NCI-H2227 treated with DMSO at 0.1 percent for 48 hours (cell line): ENCODE measurements around the gene INSC.

Experiments
- DNase-seq: peaks from one replicate; lab custom pipeline; 2025; lab: John Stamatoyannopoulos, UW

INSC gene

DNA sequence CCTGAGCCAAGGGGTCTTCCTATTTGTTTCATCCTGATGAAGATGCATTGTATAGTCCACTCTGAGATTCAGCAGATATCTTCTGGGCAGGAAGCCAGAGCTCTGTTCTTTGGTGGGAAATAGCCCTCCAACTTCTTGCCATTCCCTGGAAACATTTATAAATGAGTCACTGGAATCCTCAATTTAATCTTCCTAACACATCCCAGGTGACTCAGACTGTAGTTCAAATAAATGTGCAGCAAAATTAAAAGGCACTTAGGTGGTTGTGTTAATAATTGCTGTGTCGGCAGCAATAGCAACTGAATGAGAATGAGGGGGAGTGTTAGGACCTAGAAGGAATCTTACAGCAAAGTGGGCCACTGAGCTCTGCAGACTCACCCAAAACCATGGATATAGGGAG lies 108.6 kb downstream of the INSC start:
- DNase-seq: no peak

GRCh38 chr11:15224466-15224865 lies 109.7 kb downstream of the INSC start:
- DNase-seq: no peak

- DNase-seq: no peak
Measured at GRCh38 chr11:15227011-15227410, 112.3 kb downstream of the INSC start.

DNA sequence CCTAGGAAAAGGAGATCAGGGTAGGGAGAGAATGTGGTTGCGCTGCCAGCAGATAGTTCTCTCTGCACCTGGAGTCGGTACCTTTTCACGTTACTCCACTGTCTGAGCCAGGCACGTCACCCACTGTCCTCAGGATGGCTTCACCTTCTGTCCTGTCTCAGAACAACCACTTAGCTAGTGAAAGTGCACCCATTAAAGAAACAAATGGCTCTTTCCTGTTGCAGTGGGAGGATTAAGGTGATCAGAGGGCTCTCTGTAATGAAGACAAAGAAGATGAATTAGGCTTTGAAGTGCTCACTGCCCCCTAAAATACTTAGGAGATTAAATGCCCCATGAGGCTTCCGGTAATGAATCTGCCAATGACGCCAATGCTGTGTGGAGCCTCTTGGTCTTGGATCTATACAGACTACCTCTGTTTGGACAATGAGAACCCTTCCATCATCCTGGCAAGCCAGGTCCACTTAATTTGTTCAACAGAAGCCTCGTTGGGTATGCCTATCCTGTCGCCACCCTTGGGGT lies 113.7 kb downstream of the INSC start:
- no peak for DNase-seq

GRCh38 chr11:15229069-15229468 lies 114.3 kb downstream of the INSC start:
- no peak for DNase-seq

DNA sequence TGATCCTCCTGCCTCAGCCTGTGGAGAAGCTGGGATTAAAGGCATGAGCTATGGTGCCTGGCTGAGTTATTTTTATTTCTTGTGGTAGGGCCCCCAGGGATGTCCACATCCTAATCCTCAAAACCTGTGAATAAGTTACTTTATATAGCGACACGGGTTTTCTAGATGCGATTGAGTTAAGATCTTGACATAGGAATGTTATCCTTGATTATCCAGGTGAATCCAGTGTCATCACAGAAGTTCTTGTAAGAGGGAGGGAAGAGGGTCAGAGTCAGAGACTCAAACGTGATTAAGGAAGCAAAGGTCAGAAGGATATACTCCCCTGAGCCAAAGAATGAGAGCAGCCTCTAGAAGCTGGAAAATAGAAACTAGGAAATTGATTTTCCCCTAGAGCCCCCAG lies 117.8 kb downstream of the INSC start:
- DNase-seq: no peak

GRCh38 chr11:15233371-15234165 lies 118.8 kb downstream of the INSC start:
- no peak for DNase-seq

DNA sequence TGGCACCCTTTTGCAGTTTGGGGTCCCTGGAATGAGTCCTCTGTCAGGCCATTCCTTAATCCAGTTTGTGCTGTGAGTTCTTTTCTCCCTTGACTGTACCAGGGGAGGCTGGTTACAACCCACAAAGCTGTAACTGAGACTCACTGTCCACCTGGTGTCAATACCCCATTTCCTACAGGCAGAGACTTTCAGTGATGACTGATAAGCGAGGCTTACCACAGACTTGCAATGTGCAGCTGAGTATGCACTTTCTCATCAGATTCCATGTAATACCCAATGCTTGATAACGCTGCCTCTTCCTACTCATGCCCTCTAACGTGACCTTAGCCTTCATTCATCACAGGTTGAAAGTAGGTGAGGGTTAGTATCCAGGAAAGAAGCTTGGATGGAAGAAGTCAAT lies 120.1 kb downstream of the INSC start:
- DNase-seq: no peak

GRCh38 chr11:15236559-15236958 lies 121.8 kb downstream of the INSC start:
- no peak for DNase-seq

DNA sequence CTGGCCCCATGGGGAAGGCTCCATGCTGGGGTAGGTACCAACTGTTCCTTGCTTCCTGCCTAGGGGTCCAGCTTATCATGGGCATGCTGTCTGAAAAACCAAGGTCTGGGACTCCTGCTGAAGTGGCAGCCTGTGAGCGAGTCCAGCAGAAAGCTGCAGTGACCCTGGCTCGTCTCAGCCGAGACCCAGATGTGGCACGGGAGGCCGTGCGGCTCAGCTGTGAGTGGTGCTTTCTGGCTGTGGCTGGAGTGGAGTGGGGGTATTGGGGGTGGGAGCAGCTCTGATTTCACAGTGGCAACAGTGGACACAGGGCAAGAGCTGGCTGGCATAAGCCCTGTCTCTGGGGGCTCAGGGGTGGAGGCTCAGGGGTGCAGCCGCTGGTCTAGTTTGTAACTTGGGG lies 124.1 kb downstream of the INSC start:
- no peak for DNase-seq

GRCh38 chr11:15248749-15249148 lies 134.0 kb downstream of the INSC start:
- no peak for DNase-seq

GRCh38 chr11:15258433-15259165 lies 143.9 kb downstream of the INSC start:
- peak; percentile 88 for DNase-seq

- no peak for DNase-seq
Measured at GRCh38 chr11:15266999-15267398, 152.3 kb downstream of the INSC start.

- DNase-seq: no peak
Measured at GRCh38 chr11:15268598-15268997, 153.9 kb downstream of the INSC start.

DNA sequence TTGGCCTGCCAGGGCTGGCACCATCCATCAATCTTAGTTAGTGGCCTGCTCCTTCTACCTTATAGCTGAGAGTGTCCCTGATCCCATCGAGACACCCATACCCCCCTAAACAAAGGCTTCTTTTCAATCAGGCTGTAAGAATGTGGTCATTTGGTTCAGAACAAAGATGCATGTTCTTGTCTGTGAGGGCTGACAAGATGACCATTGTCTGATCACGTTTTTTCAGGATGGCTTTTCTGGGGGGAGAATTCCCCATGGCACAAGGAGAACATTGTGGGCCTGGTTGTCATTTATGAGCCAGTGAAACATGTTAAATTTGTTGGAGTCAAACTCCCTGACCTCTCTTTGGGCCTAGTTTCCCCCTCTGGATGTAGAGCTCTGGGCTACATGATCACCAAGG lies 160.4 kb downstream of the INSC start:
- DNase-seq: no peak

DNA sequence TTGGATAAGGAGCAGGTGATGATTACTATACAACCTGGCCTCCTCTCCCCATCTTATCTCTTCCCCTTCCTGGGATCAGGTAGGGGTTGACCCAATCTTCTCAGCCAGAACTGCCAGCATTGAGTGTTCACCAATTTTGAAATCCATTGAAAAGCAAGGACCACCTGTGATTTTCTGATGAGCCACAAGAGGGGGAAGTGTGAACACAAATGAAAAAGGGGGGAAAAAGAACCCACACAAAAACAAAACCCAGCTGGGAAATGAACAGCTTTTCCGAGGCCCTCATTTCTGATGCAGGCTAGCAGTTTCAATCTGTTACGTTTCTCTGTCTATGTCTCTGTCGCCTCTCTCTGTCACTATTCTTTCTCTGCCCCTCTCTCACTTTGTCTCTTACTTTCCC lies 161.9 kb downstream of the INSC start:
- DNase-seq: peak; percentile 57

DNA sequence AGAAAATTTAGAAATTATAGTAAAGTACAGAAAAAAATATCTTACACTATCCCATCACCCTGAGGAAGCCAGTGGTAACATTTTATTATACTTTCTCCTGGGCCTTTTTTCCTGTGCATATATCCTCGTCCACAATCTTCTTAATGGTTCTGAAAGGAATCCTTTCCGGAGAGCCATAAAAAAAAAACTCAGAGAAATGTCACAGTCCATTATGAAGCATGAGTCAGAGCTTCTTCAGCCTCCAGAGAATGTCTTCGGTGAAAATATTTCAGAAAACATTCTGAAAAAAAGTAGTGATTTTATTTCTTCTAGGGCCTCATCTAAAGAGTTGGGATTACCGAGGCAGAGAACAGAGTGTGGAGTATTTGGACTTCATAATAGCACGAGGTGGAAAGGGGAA lies 163.4 kb downstream of the INSC start:
- no peak for DNase-seq

DNA sequence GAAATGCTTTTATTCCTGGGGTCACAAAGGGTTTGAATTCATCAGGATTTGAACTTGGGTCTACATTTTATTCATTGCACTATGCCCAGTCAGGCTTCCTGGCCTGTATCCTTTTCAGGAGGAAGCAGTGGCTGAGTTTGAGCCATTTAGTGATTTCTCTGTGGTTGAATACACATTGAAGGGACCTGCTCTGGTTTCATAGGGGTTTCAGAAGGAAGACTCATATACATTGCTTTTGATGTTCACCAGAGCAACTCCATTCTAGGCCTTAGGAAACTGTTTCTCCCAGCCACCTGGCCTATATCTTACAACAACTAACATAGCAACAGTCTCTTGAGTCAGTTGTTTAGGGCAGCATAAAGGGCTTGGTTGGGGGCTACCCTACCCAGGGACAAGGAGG lies 165.7 kb downstream of the INSC start:
- DNase-seq: no peak

- no peak for DNase-seq
Measured at GRCh38 chr11:15282754-15283153, 168.0 kb downstream of the INSC start.

- DNase-seq: no peak
Measured at GRCh38 chr11:15286465-15286864, 171.7 kb downstream of the INSC start.

GRCh38 chr11:15288863-15289262 lies 174.1 kb downstream of the INSC start:
- no peak for DNase-seq

GRCh38 chr11:15289723-15290122 lies 175.0 kb downstream of the INSC start:
- DNase-seq: peak; percentile 52

- DNase-seq: no peak
Measured at GRCh38 chr11:15291885-15292284, 177.2 kb downstream of the INSC start.
